IMR-90 (cell line): ENCODE results near the gene ZNF282.

ENCODE experiments used
- CHD1 ChIP-seq: IDR thresholded peaks from 2 replicates; pipeline ENCODE4 v1.6.1; 2012; ENCODE audit warnings: low read depth, low read length, improper control_type of control experiment
- POLR2A ChIP-seq: IDR thresholded peaks from 2 replicates; pipeline ENCODE4 v1.6.1; 2012; ENCODE audit warnings: mild to moderate bottlenecking, low read depth, low read length
- RCOR1 ChIP-seq: IDR thresholded peaks from 2 replicates; pipeline ENCODE4 v1.6.1; 2012; ENCODE audit warnings: mild to moderate bottlenecking, low read length, improper control_type of control experiment; ENCODE audit not compliant: insufficient replicate concordance

GRCh38 chr7:149188213-149188612, 7.1 kb upstream of the ZNF282 start:
- TF ChIP-seq CHD1 (no peak), RCOR1 (no peak), POLR2A (no peak)
